IMR-90 (cell line): ENCODE data around the gene C11orf97. TPM values are rescaled to one million over a fixed set of nuclear protein-coding genes. Genes with fewer than 3 reads are reported as not detected.

Experiments
- ATAC-seq: fragments of 200-7000 bp; cut with Tn5 transposase; 2 replicates; pipeline ENCODE4 v1.9.1; 2020; ENCODE audit warnings: low read depth, mild to moderate bottlenecking, moderate library complexity
- BruUV-seq: library from RNA; stranded (reverse); fragments of 400-500 nt; replicated peaks from 2 replicates; lab custom pipeline; 2021; lab: Mats Ljungman, UMichigan
- CTCF ChIA-PET: fragments of 300-600 bp; formaldehyde crosslinking; extraction: SDS; loops from one replicate; lab custom pipeline; 2021; ENCODE audit warnings: antibody characterized with exemption; lab: Yijun Ruan, JAX
- POLR2A ChIA-PET: fragments of 300-600 bp; sonication (Branson Sonifier 250); formaldehyde crosslinking; loops from one replicate; lab custom pipeline; 2022; ENCODE audit warnings: antibody characterized with exemption; ENCODE audit not compliant: unreplicated experiment; lab: Charles Lee
- DNase-seq: peaks from one replicate; pipeline ENCODE4 v3.0.0; 2013
- H2AFZ ChIP-seq: replicated peaks from 2 replicates; pipeline ENCODE3; 2013; ENCODE audit warnings: low read length, mild to moderate bottlenecking; ENCODE audit not compliant: poor library complexity
- H2AK5ac ChIP-seq: 2 replicates; pipeline ENCODE4 v1.6.1; 2013; ENCODE audit warnings: low read depth, low read length, inconsistent platforms
- H2AK9ac ChIP-seq: replicated peaks from 2 replicates; pipeline ENCODE3; 2013; ENCODE audit warnings: mild to moderate bottlenecking, low read depth, low read length, moderate library complexity; ENCODE audit not compliant: poor library complexity
- H2BK120ac ChIP-seq: 2 replicates; pipeline ENCODE4 v1.6.1; 2013; ENCODE audit warnings: low read depth, low read length, inconsistent platforms
- H2BK15ac ChIP-seq: 3 replicates; pipeline ENCODE4 v1.6.1; 2013; ENCODE audit warnings: low read depth, low read length, inconsistent platforms
- H2BK20ac ChIP-seq: 2 replicates; pipeline ENCODE4 v1.6.1; 2013; ENCODE audit warnings: low read depth, mild to moderate bottlenecking, inconsistent platforms, low read length, moderate library complexity
- H2BK5ac ChIP-seq: 2 replicates; pipeline ENCODE4 v1.6.1; 2013; ENCODE audit warnings: mild to moderate bottlenecking, low read depth, low read length, inconsistent platforms; ENCODE audit not compliant: poor library complexity, severe bottlenecking
- H3K14ac ChIP-seq: replicated peaks from 2 replicates; pipeline ENCODE4 v1.6.1; 2013; ENCODE audit warnings: low read depth, low read length, inconsistent platforms
- H3K18ac ChIP-seq: 2 replicates; pipeline ENCODE4 v1.6.1; 2013; ENCODE audit warnings: low read depth, low read length, control low read depth
- H3K23ac ChIP-seq: 2 replicates; pipeline ENCODE4 v1.6.1; 2013; ENCODE audit warnings: low read depth, low read length, inconsistent platforms
- H3K27ac ChIP-seq: 2 replicates; pipeline ENCODE4 v1.5.1; 2013; ENCODE audit warnings: mild to moderate bottlenecking, control low read depth, low read length; ENCODE audit not compliant: insufficient read depth
- H3K27me3 ChIP-seq: 2 replicates; pipeline ENCODE4 v1.6.1; 2013; ENCODE audit warnings: low read length; ENCODE audit not compliant: control insufficient read depth, insufficient read depth
- H3K36me3 ChIP-seq: 2 replicates; pipeline ENCODE4 v1.6.1; 2013; ENCODE audit warnings: low read length, mixed read lengths; ENCODE audit not compliant: control insufficient read depth, insufficient read depth
- H3K4ac ChIP-seq: 2 replicates; pipeline ENCODE4 v1.6.1; 2013; ENCODE audit warnings: low read depth, low read length, inconsistent platforms
- H3K4me1 ChIP-seq: 2 replicates; pipeline ENCODE4 v1.6.1; 2013; ENCODE audit warnings: low read length, mixed read lengths; ENCODE audit not compliant: control insufficient read depth, insufficient read depth
- H3K4me2 ChIP-seq: 2 replicates; pipeline ENCODE4 v1.6.1; 2013; ENCODE audit warnings: low read depth, mild to moderate bottlenecking, control low read depth, low read length, moderate library complexity
- H3K4me3 ChIP-seq: 2 replicates; pipeline ENCODE4 v1.5.1; 2013; ENCODE audit warnings: low read depth, mild to moderate bottlenecking, control low read depth, low read length, moderate library complexity; ENCODE audit not compliant: insufficient read depth
- H3K56ac ChIP-seq: 2 replicates; pipeline ENCODE4 v1.6.1; 2013; ENCODE audit warnings: low read length, inconsistent platforms; ENCODE audit not compliant: insufficient read depth; ENCODE audit errors: extremely low read depth
- H3K79me1 ChIP-seq, 2 experiments: 2 replicates each; pipeline ENCODE4 v1.6.1; 2013; ENCODE audit warnings: low read length in 2 of 2, inconsistent platforms in 1 of 2, low read depth in 1 of 2
- H3K9ac ChIP-seq: 2 replicates; pipeline ENCODE4 v1.6.1; 2013; ENCODE audit warnings: low read depth, low read length, control low read depth
- H3K9me1 ChIP-seq: 2 replicates; pipeline ENCODE4 v1.6.1; 2013; ENCODE audit warnings: low read length, inconsistent platforms; ENCODE audit not compliant: insufficient read depth
- H3K9me3 ChIP-seq: 2 replicates; pipeline ENCODE4 v1.6.1; 2013; ENCODE audit warnings: low read length; ENCODE audit not compliant: control insufficient read depth, insufficient read depth
- H4K20me1 ChIP-seq: 2 replicates; pipeline ENCODE4 v1.6.1; 2013; ENCODE audit warnings: low read length, inconsistent platforms; ENCODE audit not compliant: insufficient read depth
- H4K5ac ChIP-seq: 2 replicates; pipeline ENCODE4 v1.6.1; 2013; ENCODE audit warnings: mild to moderate bottlenecking, low read depth, low read length, control low read depth
- H4K8ac ChIP-seq, 2 experiments: 2 replicates each; pipeline ENCODE4 v1.6.1; 2013; ENCODE audit warnings: low read depth in 2 of 2, low read length in 2 of 2, control low read depth in 1 of 2, inconsistent platforms in 1 of 2
- H4K91ac ChIP-seq: 2 replicates; pipeline ENCODE4 v1.6.1; 2013; ENCODE audit warnings: low read depth, low read length, inconsistent platforms; ENCODE audit not compliant: insufficient read depth
- FOS ChIP-seq: fragments of 150-350 bp; IDR thresholded peaks from 2 replicates; pipeline ENCODE4 v1.6.1; 2016; ENCODE audit warnings: low read depth, low read length
- MAZ ChIP-seq: IDR thresholded peaks from 2 replicates; pipeline ENCODE4 v1.6.1; 2012; ENCODE audit warnings: low read depth, mild to moderate bottlenecking, low read length, improper control_type of control experiment, moderate library complexity, borderline replicate concordance
- MXI1 ChIP-seq: IDR thresholded peaks from 2 replicates; pipeline ENCODE4 v1.6.1; 2012; ENCODE audit warnings: low read depth, mild to moderate bottlenecking, low read length, moderate library complexity, borderline replicate concordance
- NFE2L2 ChIP-seq: fragments of 150-350 bp; IDR thresholded peaks from 2 replicates; pipeline ENCODE4 v1.6.1; 2016; ENCODE audit warnings: low read depth, mild to moderate bottlenecking, low read length
- POLR2A ChIP-seq: IDR thresholded peaks from 2 replicates; pipeline ENCODE4 v1.6.1; 2012; ENCODE audit warnings: mild to moderate bottlenecking, low read depth, low read length
- RAD21 ChIP-seq: IDR thresholded peaks from 2 replicates; pipeline ENCODE4 v1.6.1; 2012; ENCODE audit warnings: low read length, improper control_type of control experiment
- RCOR1 ChIP-seq: IDR thresholded peaks from 2 replicates; pipeline ENCODE4 v1.6.1; 2012; ENCODE audit warnings: mild to moderate bottlenecking, low read length, improper control_type of control experiment; ENCODE audit not compliant: insufficient replicate concordance
- RFX5 ChIP-seq: IDR thresholded peaks from 2 replicates; pipeline ENCODE4 v1.8.0; 2012; ENCODE audit warnings: low read depth, mild to moderate bottlenecking, low read length, moderate library complexity
- SMC3 ChIP-seq: fragments of 150-350 bp; IDR thresholded peaks from 2 replicates; pipeline ENCODE4 v1.6.1; 2016; ENCODE audit warnings: low read depth, mild to moderate bottlenecking, antibody characterized with exemption, low read length, moderate library complexity
- WGBS, 2 experiments: methylation state at CpG; one replicate each; pipeline versions ENCODE4 v1.1.5 to v1.1.7; 2013; ENCODE audit warnings: missing lambda C conversion rate in 2 of 2; ENCODE audit not compliant: insufficient read length in 1 of 2; ENCODE audit errors: extremely low coverage in 2 of 2; 5-methylcytosine and 5-hydroxymethylcytosine counted together
- dilution Hi-C: fragments of 300-500 bp; cut with HindIII; formaldehyde crosslinking; loops from one replicate; pipeline ENCODE4 v1.14.3; 2018; ENCODE audit warnings: low sequenced_read_pairs; ENCODE audit not compliant: unreplicated experiment
- in situ Hi-C: fragments of 300-500 bp; cut with MboI; formaldehyde crosslinking; loops from 3 replicates; pipeline ENCODE4 v1.14.3; 2019; ENCODE audit warnings: low sequenced_read_pairs, inconsistent platforms, mixed read lengths
- intact Hi-C: fragments of 100-400 bp; cut with micrococcal nuclease; formaldehyde crosslinking; loops from 2 replicates; pipeline ENCODE4 v1.10.0; 2022
- microRNA-seq, 2 experiments: library from miRNA; stranded (forward) in 1 of 2; unstranded in 1 of 2; fragments of 10-50 nt in 1 of 2; fragments of <30 nt in 1 of 2; gene quantifications in 1 of 2; microRNA quantifications in 1 of 2; one replicate each; pipeline versions ENCODE3 to v1.1.0; 2013 to 2020; ENCODE audit not compliant: insufficient read depth in 1 of 2, insufficient read length in 1 of 2, unreplicated experiment in 1 of 2
- polyA plus RNA-seq, 3 experiments: library from polyadenylated mRNA; depleted of rRNA; stranded (reverse); fragments of >200 nt; gene quantifications; 2 replicates each; pipeline ENCODE4 v1.2.3, GENCODE V29; 2012; ENCODE audit warnings: low replicate concordance in 1 of 3
- small RNA-seq, 5 experiments: library from RNA; depleted of rRNA; stranded (forward); fragments of <200 nt; gene quantifications; one replicate each; pipeline ENCODE3, GENCODE V24; 2012
- total RNA-seq: library from RNA; depleted of rRNA; stranded (reverse); fragments of >200 nt; gene quantifications from 2 replicates; pipeline ENCODE4 v1.2.3, GENCODE V29; 2012; rRNA removed

The C11orf97 gene
- total and polyA plus RNA-seq, 2 of the 4 experiments (the other 2 are of a cell fraction): not detected

DNA sequence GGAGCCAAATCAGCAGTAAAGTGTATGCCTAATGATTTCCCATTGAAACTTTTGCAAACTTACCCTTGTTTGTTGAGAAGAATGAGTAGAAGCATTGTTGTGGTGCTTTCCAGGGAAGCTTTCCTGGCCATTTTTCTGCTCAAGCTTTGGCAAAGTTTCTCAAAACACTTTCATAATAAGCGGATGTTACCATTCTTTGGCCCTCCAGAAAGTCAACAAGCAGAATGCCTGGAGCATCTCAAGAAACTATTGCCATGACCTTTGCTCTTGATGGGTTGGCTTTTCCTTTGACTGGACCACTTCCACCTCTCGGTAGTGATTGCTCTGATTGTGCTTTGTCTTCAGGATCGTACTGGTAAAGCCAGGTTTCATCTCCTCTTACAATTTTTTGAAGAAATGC, 65.6 kb downstream of the C11orf97 start:
- Histone ChIP-seq H2AFZ (no peak overlapping the region), H3K27ac (no peak overlapping the region), H3K18ac (no peak overlapping the region), H3K4me2 (no peak overlapping the region), H3K23ac (no peak overlapping the region), H2AK9ac (no peak overlapping the region), H4K8ac (no peak overlapping the region), H3K36me3 (no peaks in the 10 kb centered on the region), H2AK5ac (no peak overlapping the region), H4K5ac (no peak overlapping the region), H3K9me3 (no peaks in the 10 kb centered on the region), H2BK20ac (no peak overlapping the region), H3K14ac (no peak overlapping the region), H2BK5ac (no peak overlapping the region), H4K91ac (no peak overlapping the region), H3K9ac (no peak overlapping the region), H3K4ac (no peak overlapping the region), H3K79me1 (no peaks in the 10 kb centered on the region), H2BK120ac (no peak overlapping the region), H3K56ac (no peak overlapping the region), H3K27me3 (peaks cover 6% of the 10 kb centered on the region), H3K4me3 (no peak overlapping the region), H2BK15ac (no peak overlapping the region), H3K4me1 (peaks cover 5% of the 10 kb centered on the region), H4K20me1 (no peaks in the 10 kb centered on the region), H3K9me1 (peaks cover 5% of the 10 kb centered on the region; the same call in 1 of the 2 replicates)
- CTCF ChIA-PET: no interaction called here
- intact Hi-C loops: no loop called here
- no peak for ATAC-seq
- TF ChIP-seq FOS (no peak), RAD21 (no peak), MXI1 (no peak), RCOR1 (no peak), SMC3 (no peak), POLR2A (no peak), MAZ (no peak), NFE2L2 (no peak), RFX5 (no peak)
- in situ Hi-C loops: loop anchor here (10.0 kb wide), 1 partner anchor 53 kb away; no protein-coding TSS in a partner anchor
- POLR2A ChIA-PET: no interaction called here
- BruUV-seq: no TSS peak
- no peak for DNase-seq
- dilution Hi-C loops: no loop called here
- no CpG with 5 or more reads among the region's 3 CpGs for WGBS, 2 experiments

Small RNAs within 50 kb of the gene (microRNA-seq; reads per million reads assigned to microRNA genes)
- gene MIR548L: 10.6 to 19.6 reads per million in 2 experiments

Small RNAs within 50 kb of the gene (small RNA-seq; reads per million reads assigned to genes)
- 0 to 7.8 (median 3.5) reads per million in 5 experiments for gene MIR548L

Other genes starting within 250 kb of the C11orf97 start
- gene IZUMO1R, start 207.9 kb upstream of the C11orf97 start, total RNA-seq: not detected in 2 replicates
- not detected in 2 replicates for gene IZUMO1R, start 207.9 kb upstream of the C11orf97 start, polyA plus RNA-seq (2012; rRNA removed)
- gene GPR83, start 111.0 kb upstream of the C11orf97 start, total RNA-seq: under 0.01 TPM in 2 replicates
- gene GPR83, start 111.0 kb upstream of the C11orf97 start, polyA plus RNA-seq (2012; rRNA removed): 0.03 and 0.07 TPM in 2 replicates
- 15.6 and 22.2 TPM in 2 replicates for gene MRE11, start 18.6 kb upstream of the C11orf97 start, total RNA-seq
- 7.6 and 9.0 TPM in 2 replicates for gene MRE11, start 18.6 kb upstream of the C11orf97 start, polyA plus RNA-seq (2012; rRNA removed)
- 10.4 and 15.8 TPM in 2 replicates for gene ANKRD49, start 18.5 kb upstream of the C11orf97 start, total RNA-seq
- 6.5 and 7.2 TPM in 2 replicates for gene ANKRD49, start 18.5 kb upstream of the C11orf97 start, polyA plus RNA-seq (2012; rRNA removed)
- gene FUT4, start 31.5 kb downstream of the C11orf97 start, total RNA-seq: 2.2 and 3.1 TPM in 2 replicates
- gene FUT4, start 31.5 kb downstream of the C11orf97 start, polyA plus RNA-seq (2012; rRNA removed): 2.4 TPM in 2 replicates
- gene PIWIL4, start 54.9 kb downstream of the C11orf97 start, total RNA-seq: 0.56 and 0.72 TPM in 2 replicates
- gene PIWIL4, start 54.9 kb downstream of the C11orf97 start, polyA plus RNA-seq (2012; rRNA removed): 1.1 and 1.3 TPM in 2 replicates